Ramos (cell line): Measurements from ENCODE around the gene PIH1D1.

ENCODE experiments used
- in situ Hi-C: fragments of 300-500 bp; cut with MboI; formaldehyde crosslinking; loops from one replicate; pipeline ENCODE4 v1.14.3; 2022; ENCODE audit warnings: low sequenced_read_pairs; ENCODE audit not compliant: unreplicated experiment

Gene PIH1D1

DNA sequence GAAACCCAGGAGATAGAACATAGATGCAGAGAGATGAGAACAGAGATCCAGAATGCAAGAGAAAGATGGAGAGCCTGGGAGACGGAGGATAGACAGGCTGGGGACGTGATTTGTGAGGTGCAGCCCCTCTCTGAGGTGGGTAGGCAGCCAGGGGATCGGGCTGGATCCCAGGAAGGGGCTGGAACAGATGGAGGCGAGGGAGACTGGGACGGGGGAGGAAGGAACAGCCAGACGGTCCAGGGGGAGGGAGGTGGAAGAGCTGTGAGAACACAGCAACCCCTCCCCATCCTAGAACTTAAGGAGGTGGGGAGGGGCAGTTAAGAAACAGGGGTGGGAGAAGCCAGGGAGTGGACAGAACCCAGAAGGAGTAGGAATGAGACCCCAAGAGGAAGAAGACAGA is 13.4 kb downstream of the PIH1D1 start:
- in situ Hi-C loops, result loop anchor here (5.0 kb wide), 1 partner anchor 46 kb away; no protein-coding TSS in a partner anchor

DNA sequence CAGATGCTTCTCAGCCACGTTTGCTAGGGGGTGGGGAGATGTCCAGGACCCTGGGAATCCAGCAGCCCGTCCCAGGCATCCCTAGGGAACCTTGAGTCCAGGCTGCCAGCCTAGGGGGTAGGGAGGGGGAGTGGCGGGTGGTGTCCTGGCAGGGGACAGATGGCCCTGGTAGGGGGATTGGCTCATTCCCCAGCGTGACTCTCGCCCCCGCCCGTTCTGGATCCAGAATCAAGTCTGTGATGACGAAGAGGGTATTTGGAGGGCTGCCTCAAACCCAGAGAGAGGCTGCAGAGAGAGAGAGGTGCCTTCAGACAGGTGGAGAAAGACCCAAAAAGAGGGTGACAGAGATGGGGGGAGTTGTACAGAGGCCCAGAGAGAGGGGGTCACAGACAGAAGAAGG is 14.4 kb downstream of the PIH1D1 start:
- in situ Hi-C loops, result loop anchor here (5.0 kb wide), 1 partner anchor 45 kb away; no protein-coding TSS in a partner anchor

DNA sequence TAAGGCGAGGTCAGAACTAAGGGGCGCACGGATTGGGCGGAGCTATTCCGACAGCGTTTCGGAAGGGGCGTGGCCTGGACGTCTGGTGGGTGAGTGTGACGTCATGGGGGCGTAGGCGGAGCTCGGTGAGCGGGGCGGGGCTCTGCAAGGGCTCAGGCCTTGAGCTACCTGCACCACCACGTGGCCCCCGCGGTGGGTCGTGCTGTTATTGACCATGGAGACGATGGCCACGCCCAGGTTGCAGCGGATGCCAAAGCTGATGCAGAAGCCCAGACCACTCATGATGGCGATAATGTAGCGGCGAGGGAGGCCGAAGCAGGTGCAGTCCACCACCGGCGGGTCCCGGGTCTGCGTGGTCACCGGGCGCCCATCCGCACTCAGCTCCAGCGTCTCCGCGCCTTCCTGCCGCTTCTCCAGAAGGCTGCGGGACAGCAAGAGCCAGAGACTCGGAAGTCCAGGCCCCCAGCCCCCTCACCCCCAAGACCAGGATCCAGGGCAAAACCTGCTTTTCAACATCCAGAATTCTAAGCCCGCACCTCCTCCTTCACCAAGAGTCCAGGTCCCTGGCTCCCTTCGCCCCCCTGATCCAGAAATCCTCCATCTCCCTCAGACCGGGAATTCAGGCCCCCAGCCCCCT is 15.1 kb downstream of the PIH1D1 start:
- in situ Hi-C loops, result loop anchor here (5.0 kb wide), 1 partner anchor 44 kb away; no protein-coding TSS in a partner anchor

- in situ Hi-C loops, result loop anchor here (5.0 kb wide), 1 partner anchor 43 kb away; no protein-coding TSS in a partner anchor
Observed at GRCh38 chr19:49435670-49436069, 15.9 kb downstream of the PIH1D1 start.

- in situ Hi-C loops, result loop anchor here (5.0 kb wide), 1 partner anchor 43 kb away; no protein-coding TSS in a partner anchor
Observed at GRCh38 chr19:49434907-49435583, 16.6 kb downstream of the PIH1D1 start.

GRCh38 chr19:49433240-49433901 is 18.2 kb downstream of the PIH1D1 start:
- in situ Hi-C loops, result no loop called here

GRCh38 chr19:49432141-49433073 is 19.2 kb downstream of the PIH1D1 start:
- in situ Hi-C loops, result no loop called here

- in situ Hi-C loops, result no loop called here
Observed at GRCh38 chr19:49431330-49431749, 20.3 kb downstream of the PIH1D1 start.

DNA sequence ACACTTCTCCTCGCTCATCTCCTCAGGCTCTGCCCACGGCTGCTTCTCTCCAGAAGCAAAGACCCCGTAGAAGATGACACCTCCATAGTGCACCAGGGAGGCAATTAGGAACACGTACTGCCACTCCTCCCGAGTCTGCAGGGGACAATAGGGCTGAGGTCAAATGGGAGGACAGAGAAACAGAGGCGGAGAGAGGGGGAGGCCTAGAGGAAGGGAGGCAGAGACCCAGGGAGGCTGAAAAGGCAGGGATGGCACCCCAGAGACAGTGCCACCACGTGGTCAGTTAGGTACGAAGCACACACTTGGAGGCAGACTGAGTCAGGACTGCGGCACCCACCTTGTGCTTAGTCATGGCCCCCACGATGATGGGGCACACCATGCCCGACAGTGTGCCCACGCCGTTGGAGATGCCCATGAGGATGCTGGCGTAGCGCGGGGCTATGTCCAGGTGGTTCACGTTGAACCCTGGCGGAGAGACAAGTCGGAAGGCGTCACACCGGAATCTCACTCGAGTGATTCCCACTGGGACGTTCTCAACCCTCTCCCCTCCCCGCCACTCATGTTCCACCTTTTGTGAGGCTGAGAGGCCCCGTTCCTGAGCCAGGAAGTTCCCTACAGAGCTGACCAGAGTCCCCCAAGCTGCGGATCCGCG is 20.8 kb downstream of the PIH1D1 start:
- in situ Hi-C loops, result no loop called here

DNA sequence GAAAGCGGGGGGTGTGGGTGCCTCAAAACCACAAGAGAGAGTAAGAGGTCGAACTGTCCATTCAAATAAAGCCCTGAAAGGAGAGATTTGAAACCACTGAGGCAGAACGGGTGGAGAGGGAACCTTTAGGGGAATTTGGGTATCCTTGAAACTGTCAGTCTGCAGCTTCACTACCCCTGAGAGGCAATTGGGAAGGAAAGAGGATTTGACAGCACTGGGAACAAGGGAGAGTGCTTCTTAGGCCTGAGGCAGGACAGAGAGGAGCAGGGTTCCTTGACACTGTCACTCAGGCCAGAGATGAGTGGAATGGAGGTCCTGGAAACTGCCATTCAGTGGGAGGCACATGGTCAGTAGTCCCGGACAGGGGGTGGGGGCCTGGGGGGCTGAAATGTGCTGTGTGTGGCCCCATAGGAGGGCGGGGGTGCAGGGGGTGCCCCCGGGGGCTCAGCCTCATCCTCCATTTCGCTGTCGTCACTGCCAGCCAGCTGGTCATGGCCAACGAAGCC is 21.4 kb downstream of the PIH1D1 start:
- in situ Hi-C loops, result no loop called here

DNA sequence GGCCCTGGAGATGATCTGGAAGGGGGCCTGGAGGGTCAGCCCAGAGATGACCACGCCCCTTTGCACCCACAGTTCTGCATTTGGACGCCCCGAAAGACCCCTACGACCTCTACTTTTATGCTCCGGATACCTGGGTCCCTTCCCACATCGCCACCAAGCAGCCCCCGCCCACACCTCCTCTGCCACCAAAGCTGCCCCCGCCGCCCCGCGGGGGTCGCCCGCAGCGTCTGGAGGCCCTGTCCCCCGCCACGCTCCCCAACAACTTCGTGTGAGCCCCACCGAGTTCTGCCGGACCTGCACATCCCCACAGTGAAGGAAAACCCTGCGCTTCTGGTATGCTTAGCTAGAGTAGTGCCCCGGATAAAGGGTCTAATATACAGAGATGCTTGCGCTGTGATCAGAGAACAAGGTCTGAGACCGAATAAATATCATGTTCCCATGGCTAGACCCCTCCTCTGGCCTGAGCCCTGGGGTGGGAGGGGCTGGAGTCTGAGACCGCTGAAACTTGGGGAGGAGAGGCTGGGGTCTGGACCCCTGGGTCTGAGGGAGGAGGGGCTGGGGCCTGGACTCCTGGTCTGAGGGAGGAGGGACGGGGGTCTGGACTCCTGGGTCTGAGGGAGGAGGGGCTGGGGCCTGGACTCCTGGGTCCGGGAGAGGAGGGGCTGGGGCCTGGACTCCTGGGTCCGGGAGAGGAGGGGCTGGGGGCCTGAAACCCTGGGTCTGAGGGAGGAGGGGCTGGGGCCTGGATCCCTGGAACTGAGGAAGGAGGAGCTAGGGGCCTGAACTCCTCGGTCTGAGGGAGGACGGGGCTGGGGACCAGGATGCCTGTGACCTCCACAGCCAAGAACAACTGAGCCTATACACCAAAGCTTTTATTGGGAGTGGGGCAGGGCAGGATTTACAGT is 22.8 kb downstream of the PIH1D1 start:
- in situ Hi-C loops, result no loop called here

DNA sequence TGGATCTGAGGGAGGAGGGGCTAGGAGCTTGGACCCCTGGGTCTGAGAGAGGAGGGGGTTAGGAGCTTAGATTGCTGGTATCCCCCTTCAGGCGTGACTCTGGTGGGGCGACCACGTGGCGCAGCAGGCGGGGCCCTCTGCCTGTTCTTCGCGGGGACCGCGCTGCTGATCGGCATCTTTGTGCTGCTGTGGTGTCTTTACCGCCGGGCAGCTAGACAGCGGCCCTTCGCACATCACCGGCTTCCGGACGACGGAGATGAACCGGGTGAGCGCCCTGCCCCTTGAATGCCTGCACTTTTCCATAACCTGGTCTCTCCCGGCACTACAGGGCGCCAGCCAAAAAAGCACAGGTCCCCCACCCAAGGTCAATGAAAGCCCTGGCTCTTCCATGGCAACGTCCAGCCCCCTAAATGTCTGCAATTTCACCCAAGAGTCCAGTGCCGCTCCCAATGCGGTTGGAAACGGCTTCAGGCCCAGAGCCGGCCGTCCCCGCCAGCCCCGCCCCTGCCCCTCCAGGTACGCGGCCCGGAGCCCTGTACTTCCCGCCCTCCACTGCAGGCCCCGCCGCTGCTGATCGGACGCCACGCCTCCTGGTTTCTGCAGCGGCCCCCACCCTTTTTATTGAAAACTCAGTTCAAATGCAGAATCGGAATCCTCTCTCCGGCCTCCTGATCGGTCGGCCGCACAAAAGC is 23.6 kb downstream of the PIH1D1 start:
- in situ Hi-C loops, result no loop called here

- in situ Hi-C loops, result no loop called here
Observed at GRCh38 chr19:49427339-49427738, 24.3 kb downstream of the PIH1D1 start.

- in situ Hi-C loops, result no loop called here
Observed at GRCh38 chr19:49425922-49426592, 25.6 kb downstream of the PIH1D1 start.

DNA sequence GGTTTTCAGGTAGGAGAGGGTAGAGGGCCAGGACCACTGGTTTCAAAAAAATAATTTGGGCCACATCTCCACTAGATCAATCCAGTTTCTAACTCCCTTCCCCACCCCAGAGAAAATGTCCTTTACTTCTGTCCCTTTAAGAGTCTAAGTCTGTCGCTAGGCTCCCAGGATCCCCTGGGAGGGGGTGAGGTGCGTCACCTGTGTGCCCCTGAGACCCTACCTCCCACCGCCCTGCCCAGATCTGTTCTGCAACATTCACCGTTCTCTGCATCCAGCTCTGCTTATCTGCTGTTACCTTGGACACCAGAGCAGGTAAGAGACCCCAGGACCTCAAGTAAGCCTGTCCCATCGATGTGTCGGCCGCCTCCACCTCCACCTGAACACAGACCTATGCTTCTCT is 26.4 kb downstream of the PIH1D1 start, which contains the start of gene GFY:
Gene GFY (plus strand): TSS at position 211 of the 400 bp plus-strand sequence. CDS start 1,043 bp downstream, outside the sequence.
- in situ Hi-C loops, result no loop called here

GRCh38 chr19:49423985-49424303 is 27.7 kb downstream of the PIH1D1 start:
- in situ Hi-C loops, result no loop called here
